AG08395 (cell line): ENCODE data around the gene KCNK18.

Experiments used
- DNase-seq: peaks from one replicate; pipeline ENCODE4 v3.0.0; 2012; ENCODE audit warnings: mixed read lengths, low spot score

KCNK18 gene

DNA sequence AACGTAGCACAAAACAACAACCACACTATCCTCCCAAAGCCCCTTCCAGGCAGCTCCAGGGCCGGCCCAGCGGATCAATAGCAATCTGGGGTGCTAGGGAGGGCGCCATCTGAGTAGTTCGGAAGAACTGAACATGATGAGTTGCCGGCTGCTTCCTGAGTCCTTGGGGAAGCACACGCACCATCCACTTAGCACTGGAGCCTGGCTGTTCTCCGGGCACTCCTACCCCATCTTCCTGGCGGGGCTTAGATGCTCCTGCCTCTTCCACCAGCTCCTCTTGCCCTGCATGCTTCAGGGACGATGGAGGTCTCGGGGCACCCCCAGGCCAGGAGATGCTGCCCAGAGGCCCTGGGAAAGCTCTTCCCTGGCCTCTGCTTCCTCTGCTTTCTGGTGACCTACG is at the start of gene KCNK18:
KCNK18 (plus strand) TSS at position 301 of the 400 bp plus-strand sequence; CDS start at position 301, 0 bp downstream.
- DNase-seq = no peak

DNA sequence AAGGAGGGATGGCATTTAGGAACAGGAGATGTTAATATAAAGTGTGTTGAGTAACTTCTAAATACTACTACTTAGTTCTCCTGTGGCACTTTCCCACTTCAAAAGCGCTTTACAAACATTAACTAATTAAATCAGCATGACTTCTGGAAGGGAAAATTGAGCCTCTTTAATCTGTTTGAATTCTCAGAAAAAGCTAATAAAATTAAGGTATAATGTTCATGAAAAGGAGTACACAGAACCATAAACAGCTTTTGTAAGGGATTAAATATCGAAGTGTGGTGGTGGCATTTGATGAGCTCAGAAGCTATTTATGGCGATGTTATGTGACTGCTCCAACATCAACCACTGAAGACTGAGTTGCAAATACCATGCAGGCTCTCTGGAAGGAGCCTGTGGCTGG is 49.0 kb upstream of the KCNK18 start:
- no peak for DNase-seq

DNA sequence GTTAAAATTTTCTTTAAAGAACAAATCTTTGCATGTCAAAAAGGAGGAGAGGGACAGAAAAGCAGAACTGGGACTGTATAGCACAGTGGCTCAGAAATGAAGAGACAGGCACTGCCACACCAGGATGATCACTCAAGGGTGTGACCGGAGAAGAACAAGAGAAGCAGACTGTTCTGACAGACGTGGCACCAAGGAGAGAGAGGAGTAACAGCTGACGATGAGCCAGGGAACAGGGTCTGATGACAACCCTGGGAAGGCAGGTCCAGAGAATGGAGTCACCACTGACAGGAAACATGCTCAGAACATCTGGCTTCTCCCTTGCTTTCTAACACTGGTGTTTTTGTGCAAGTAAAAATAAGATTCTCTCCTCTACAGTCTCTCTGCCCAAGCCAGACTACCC is 44.6 kb upstream of the KCNK18 start:
- DNase-seq = no peak

DNA sequence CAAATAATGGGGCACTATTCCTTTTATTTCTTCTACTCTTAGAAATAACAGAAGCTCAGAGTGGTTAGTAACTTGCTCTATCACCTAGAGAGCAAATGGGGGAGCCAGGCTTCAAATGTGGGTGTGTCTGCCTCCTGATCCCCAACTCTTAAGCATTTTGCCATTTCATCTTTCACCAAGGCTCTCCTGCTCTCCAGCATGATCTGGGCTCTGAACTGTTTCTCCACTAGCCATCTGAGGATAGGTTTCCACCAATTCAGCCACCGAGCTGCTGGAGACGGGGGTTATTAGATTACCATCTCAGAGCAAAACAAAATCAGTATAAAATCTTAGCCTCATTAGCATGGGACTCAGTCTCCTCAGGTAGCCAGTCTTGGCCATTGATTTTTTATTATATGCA is 39.0 kb upstream of the KCNK18 start:
- no peak for DNase-seq

DNA sequence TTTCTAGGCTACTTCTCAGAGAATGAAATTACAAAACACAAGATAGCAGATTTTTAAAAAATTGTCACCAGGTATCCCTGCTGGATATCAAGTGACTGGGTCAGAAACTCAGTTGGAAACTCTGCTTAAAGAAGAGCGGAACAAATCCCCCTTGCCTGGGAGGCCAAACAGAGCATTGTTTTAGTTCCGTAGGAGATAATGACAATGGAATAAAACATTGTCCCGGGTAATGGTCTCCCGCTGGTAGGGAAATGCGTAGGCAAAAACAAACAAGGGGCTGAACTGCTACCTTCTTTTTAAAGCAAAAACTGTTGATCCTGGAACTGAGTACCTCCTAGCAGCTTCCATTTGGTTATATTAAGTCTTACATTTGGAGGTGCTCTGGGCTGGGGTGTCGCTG is 37.9 kb upstream of the KCNK18 start:
- no peak for DNase-seq

DNA sequence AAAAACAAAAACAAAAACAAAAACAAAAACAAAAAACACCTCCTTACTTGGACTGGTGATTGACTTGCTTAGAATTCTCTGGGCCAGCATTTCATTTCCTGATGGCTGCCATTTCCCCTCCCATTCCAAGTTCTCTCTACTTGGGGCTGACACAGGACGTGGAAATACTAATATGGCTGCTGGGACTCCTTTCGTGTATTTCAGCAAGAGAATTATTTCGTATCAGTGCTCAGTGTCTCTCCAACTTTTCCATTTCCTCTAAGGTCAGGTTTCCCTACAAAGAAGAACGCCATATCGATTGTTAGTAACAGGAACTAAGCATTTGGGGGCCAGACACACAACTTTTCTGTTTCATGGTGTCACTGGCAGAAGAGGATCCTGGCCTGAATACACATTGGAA is 36.7 kb upstream of the KCNK18 start:
- DNase-seq = no peak

DNA sequence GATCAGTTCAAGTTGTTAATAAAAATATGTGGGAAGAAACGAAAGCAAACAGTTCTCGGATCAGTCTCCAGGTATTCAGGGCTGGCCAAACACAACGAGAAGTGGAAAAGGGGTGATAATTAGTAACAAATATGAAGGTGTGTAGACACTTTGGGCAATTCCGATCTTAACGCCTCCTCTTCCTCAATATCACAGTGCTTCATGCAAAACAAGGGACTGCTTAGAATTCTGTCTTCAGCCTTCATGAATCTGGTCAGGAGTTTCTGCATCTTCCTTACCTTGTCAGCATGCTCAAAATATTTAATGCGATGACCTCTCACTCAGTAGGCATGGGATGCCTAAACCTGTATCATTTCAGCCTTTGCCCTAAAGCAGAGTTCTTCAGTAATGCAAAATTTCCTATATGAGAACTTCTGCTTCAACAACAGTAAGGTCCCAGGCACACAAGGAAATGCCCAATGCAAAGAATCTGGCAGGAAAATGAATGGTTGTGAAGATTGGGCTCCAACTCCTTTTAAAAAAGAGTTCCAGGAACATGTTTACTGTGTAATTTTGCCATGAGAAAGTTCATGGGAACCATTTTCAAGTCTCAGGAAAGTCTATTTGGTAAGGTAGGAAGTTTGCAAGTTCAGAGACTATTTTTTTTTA is 35.8 kb upstream of the KCNK18 start:
- no peak for DNase-seq

DNA sequence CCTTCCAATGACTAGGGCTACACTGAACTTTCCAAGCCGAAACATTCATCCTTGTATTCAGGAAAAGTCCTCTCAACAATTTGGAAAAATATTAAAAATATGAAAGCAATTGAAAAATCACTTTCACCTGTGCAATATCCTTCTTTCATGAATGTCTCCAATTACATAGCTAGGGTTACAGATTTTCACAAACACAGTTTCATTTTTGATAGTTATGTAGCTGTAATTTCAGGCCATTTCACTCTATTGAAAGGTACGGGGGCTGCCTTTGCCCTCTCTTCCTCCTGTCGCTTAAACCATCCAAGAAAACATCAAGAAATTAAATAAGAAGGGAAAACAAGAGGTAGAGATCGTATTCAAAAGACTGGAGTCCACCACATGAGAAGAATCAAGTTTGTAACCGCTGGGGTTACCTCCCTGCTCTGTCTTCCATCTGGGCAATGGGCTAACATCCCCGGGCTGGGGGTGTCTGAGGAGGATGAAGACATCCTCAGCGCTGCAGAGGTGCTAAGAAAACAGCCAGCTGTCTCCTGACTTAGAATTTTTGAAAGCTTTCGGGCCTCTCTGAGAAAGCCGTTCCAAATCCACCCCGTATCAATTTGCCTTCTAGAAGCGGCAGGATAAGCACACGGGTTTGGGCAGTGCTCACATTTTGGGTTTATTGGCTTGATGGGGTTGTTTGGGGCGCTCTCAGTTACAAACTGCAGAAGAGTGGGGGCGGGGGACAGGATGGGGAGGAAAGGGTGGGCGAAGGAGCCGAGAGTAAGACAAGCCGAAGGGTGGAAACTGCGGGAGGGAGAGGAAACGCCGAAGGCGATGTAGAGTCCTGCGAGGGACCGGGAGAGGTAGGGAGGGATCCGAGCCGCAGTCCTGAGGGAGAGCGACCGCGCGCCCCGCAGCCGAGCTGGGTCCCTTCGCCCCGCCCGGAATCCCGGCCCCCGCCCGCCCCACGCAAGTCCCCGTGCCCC is 34.9 kb upstream of the KCNK18 start:
- DNase-seq = no peak

DNA sequence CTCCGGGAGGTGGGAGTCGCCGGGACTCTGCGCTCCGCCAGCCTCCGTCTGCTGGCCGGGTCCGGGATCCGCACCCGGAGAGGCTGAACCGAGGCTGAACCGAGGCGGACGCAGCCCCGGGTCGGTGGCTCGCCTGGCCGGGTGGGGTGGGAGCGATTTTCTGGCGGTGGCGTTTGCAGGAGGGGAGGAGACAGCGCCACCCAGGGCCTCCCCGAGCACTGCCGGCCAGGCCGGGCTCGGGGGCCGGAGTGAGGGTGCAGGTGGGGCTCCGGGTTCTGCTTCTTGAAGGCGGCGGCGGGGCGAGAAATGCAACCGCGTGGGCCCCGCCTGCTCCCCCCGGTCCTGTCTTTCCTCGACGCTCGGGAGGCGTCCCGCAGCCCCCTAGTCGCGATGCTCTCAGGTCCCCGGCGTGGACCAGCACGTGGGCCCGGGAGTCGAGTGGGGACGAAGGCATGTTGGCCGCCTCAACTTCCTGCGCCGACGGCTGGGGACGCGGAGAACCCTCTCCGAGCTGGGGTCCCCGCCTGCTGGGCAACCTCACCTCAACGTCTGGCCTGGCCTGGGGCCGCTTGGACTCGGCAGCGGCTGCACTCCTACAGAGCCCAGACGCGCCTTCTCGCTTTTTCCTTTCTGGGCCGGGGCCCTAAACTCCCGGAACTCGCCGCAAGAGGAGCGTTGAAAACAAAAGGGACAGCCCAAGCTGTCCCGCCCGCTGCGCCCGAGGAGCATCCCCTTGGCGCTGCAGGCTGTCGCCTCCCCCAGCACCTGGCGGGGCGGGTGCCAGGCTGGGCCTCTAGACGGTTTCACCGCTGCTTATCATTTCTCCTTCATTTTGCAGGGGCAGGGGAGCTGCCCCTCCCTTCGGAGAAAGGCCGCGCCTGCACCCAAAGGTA is 34.0 kb upstream of the KCNK18 start:
- no peak for DNase-seq

DNA sequence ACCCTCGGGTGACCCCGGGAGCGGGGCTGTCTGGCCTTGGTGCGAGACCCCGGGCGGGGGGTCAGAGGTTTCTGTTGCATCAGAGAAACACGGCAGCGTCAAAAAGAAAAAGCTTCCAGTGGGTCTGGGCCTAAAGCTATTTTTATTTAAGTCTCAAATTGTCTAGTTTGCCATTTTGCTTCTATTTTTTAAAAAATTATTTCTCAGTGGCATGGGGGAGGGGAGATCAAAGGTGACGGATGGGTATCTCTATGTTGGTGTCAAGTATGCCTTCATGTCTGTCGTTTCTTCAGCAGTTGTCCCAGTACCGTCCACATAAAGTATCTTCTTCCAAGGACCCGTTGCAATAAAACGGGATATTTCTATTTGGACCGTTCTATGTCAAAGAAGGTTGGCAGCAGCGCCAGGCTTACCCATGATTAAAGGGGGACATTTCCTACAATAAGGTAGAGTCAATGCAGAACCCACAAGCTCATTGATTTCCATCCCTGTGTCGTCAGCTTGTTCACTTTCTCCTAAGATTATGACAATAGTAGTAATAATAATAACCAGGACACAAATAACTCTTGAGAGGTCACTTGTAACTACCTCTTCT is 33.2 kb upstream of the KCNK18 start:
- no peak for DNase-seq

DNA sequence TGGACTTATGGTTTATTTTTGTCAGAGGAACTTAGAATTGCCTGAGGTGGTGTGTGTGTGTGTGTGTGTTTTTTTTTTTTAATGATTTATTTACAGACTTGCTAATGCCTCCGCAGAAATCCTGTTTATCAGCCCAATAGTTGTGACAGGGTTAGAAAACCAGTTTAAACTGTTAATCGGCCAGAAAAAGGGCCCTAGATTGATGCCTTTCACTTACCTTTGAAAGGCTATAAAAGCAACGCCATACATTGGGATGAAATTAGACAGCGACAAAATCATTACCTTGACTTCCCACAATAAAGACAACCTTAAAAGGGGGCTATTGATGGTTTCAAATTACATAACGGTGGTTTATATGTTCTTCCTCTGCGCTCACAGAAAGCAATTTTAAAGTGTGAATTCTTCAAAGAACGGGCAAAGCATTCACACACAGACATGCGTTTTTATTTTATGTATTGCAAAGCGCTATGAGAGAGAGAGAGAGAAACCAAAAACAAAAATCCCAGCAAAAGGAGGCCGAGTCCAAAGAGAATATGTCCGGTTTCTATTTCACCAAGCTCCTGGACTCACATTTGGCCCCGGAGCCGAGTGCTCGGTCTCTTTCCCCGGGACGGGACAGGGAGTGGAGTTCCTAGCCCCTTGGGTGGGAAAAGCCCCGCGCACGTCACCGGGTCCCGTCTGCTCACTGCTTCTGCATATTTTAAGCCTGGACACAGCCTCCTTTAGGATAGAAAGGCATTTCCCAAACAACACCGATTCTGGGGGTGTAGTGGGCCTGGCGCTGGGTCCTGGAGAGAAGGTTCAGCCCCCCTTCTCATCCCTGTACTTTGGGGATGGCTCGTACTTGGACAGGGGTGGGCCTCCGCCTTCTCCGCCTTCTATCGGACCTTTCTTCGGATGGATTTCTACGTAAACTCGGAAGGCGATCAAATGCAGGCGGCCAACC is 32.4 kb upstream of the KCNK18 start:
- no peak for DNase-seq

DNA sequence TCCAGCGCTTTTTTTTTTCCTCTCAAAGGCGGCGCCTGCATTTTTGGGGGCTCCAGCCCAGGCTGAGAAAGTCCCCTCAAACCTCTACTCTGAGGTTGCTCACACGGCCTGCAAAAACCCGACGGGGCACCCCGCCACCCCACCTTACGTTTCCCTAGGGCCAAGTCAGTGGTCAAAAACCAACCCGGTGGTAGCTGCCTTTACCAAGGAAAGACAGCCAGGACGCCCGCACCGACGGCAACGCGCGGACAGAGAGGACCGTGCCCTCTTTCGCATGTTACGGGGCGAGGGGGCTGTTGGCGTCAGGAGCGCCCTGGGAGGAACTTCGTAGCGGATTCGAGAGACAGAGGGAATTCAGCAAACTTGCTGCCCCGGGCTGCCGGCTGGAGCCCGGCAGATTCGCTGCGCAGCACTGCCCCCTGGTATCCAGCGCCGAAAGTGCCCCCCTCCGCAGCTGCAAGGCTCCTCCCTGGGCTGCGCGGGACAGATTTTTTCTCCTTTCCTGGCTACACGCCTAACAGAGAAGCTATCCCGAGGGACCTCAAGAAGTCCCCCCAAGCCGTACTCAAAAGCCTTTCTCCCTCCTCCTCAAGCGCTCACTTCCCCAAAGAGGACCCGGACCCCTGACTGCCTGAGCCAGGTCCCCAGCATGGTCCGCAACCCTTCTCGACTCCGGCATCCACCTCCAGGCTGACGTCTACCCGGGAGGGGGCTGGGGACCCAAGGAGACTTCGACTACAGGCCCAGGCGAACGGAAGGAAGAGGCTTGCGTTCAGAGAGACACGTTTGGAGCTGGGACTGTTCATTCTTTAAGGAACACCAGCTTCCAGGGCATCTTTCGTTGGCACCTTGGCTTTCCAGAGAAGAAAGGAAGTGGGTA is 31.5 kb upstream of the KCNK18 start:
- peak; percentile 79 for DNase-seq

DNA sequence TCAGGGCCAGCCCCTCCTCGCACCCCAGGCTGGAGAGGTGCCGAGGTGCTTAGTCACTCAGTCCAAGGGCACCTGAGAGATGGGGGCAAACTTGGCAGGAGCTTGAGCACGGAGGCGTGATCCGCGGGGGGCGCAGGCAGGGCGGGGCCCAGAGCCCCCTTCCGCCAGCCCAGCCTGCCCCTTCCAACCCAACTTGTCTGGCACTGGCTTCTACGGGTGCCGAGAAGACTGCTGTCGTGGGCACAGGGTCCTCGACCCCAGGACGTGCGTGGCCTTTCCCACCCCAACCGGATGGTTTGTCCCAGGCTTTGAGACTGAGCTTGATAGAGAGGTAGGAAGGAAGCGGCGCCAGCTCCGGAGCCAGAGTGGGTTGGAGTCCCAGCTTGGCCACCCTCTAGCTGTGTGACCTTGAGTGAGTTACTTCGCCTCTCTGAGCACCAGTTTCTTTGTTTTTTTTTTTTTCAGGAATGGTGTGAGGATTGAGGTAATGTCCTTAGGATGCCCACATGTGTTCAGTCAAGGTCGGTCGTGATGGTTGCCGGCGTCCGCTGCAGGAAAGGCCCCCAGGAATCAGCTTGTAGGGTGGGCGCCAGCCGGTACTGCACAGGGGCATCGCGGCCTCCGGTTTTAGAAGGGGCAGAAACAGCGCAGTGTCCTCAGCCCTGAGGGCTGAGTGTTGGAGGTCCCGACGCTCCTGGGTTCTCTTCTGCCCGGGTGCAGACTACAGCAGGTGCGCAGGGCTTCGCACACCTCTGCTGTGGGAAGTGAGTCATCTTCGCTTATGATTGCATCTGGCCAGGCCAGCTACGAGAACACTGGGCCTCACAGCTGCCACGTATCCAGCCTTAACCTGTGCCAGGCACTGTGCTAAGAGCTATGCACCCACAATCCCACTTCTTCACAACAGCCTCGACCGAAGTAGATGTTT is 30.6 kb upstream of the KCNK18 start:
- DNase-seq = no peak

DNA sequence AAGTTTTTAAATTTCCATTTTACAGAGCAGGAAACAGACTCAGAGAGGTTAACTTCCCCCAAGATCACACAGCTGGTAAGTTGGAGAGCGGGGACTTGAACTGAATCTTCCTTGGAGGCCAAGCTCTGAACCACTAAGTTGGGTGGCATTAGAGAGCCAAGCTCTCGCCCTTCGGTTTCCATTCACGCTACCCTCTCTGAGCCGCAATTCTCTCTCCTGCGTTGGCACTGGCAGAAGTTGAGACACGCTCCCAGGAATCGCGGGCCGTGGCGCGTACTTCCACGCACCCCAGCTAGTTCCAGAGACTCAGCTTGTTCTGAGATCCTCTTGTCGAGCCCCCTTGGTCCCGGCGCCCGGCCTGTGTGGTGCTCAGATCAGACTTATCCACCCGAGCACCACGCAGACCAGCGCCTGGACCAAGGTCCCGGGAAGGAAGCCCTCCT is 29.9 kb upstream of the KCNK18 start:
- DNase-seq = no peak

DNA sequence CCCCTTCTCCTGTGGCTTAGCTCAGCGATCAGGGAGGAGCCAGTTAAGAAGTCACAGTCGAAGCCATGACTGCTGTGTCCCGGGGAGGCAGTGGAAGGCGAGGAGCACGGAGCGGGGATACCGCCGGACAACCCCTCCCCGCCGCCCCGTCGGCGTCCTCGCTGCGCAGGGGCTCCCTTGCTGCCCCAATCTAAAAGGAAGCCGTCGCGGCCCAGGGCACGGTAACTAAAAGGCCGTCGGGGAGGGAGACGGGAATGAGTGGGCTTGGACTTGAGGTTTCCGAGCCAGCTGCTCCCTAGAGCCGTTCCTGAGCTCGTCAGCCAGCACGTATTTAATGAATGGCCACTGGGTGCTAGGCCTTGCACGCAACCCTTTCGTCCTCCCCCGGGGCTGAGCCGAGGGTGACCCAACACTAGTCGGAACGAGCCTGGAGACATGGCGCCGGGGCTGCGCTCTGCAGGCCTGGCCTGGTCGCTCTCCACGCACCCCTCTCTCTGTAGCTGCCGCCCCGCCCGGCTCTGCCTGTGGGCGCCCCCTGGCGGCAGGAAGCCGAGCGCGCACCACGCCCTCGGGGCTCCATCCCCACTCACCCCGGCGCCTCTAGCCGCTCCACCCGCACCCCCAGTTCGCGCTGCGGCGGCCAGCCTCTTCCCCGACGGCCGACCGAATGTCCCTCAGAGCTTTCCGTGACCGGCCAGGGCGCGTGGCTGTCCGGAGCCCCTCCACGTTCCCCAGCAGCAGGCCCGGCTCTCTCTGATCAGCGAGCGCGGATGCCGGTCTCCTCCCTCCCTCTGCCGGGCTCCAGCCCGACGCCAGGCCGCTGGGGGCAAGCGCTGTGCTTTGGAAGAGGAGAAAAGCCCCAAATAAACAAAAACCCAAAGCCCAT is 29.3 kb upstream of the KCNK18 start:
- peak; percentile 77 for DNase-seq

DNA sequence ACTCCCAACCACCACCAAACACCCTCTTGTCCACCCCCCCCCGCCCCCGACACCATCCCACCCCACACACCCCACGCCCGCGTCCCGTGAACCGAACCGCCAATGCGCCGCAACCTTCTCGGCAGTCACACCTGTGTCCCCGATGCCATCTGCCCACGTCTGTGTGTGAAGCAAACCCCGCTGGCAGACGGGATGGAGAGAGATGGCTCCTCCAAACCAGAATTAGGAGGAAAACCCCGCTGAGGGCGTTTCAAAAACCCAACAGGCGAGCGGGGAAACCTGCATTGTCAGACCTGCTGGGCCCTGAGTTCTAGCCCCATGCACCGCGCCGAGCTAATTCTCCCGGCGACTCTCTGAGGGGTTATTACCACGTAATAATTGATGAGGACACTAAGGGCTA is 28.6 kb upstream of the KCNK18 start:
- no peak for DNase-seq

DNA sequence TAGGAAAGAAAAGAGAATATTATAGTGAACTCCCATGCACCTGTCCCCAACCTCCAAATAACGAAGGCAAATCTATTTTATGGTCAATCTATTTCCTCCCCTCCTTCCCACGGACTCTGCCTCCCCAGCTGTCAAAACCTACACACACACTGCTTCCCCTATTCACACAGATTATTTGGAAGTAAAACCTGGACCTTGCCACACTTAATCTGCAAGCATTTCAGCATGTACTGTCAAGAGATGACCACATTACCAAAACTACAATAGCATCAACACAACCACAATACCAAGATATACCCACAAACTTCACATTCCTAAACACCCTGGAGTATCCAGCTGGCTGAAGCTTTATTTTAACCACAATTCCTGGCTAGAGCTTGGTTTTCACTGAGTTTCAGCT is 27.8 kb upstream of the KCNK18 start:
- DNase-seq = no peak

DNA sequence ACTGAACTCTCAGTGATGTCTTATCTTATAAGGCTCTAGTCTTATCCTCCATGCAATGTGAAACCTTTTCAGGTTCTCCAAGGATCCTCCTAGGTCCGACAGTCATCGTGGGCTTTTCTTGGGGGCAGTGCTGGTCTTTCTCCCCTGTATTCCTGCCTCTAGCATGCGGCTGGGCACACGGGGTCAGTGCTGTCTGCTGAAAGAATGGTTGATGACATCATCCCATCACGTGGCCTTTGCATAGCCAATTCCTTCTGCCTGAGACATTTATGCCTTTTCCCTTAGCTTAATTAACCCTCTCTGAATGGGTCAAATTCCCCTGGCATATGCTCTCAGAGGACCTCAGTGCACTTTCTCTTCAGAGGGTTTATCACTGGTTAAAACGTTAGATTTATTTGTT is 27.0 kb upstream of the KCNK18 start:
- DNase-seq = no peak
